BJ (cell line): ENCODE results near the gene SPEM3. TPM values are rescaled to one million over a fixed set of nuclear protein-coding genes. Genes with fewer than 3 reads are reported as not detected.
A peak's percentile ranks its signal among the peaks of the same experiment; 100 is the strongest.

ENCODE experiments used
- CTCF ChIA-PET: fragments of 350-600 bp; formaldehyde crosslinking; extraction: SDS; loops from one replicate; lab custom pipeline; 2021; ENCODE audit warnings: antibody characterized with exemption, inconsistent platforms; lab: Yijun Ruan, JAX
- POLR2A ChIA-PET: fragments of 300-600 bp; sonication (Branson Sonifier 250); formaldehyde crosslinking; extraction: SDS; loops from one replicate; lab custom pipeline; 2021; ENCODE audit warnings: antibody characterized with exemption; lab: Charles Lee
- DNase-seq: peaks from one replicate; pipeline ENCODE4 v3.0.0-alpha.2; 2011; ENCODE audit warnings: low read depth
- H3K27me3 ChIP-seq: 2 replicates; pipeline ENCODE4 v1.6.0; 2011; ENCODE audit warnings: low read length; ENCODE audit not compliant: control insufficient read depth, insufficient read depth
- H3K36me3 ChIP-seq: 2 replicates; pipeline ENCODE4 v1.5.1; 2011; ENCODE audit warnings: low read length; ENCODE audit not compliant: control insufficient read depth, insufficient read depth
- H3K4me3 ChIP-seq: 2 replicates; pipeline ENCODE4 v1.5.1; 2011; ENCODE audit warnings: low read depth, mild to moderate bottlenecking, control low read depth, low read length
- CTCF ChIP-seq: IDR thresholded peaks from 2 replicates; pipeline ENCODE4 v1.5.1; 2011; ENCODE audit warnings: low read depth, mild to moderate bottlenecking, control low read depth, inconsistent platforms, low read length, moderate library complexity; ENCODE audit not compliant: insufficient read depth
- polyA plus RNA-seq: library from polyadenylated mRNA; depleted of rRNA; stranded (reverse); fragments of >200 nt; gene quantifications from 2 replicates; pipeline ENCODE4 v1.2.3, GENCODE V29; 2011

The SPEM3 gene
- polyA plus RNA-seq, 1 experiment = not detected

- TF ChIP-seq CTCF = no peak
- ChIA-PET CTCF (interaction anchor here (5.7 kb wide), 1 partner anchor 28 kb away, joined by 26 read pairs; the partner anchor contains the start of gene TMEM95), POLR2A (no interaction called here)
- no peak overlapping the region for H3K4me3 ChIP-seq
- peaks cover 4% of the 10 kb centered on the region for H3K36me3 ChIP-seq
- DNase-seq = no peak
- H3K27me3 ChIP-seq = peaks cover 8% of the 10 kb centered on the region
These were observed 45.3 kb upstream of the SPEM3 start for GRCh38 chr17:7383371-7383741.

GRCh38 chr17:7383742-7384488 is 44.7 kb upstream of the SPEM3 start:
- peak overlapping the region; percentile 34 for H3K4me3 ChIP-seq
- ChIA-PET POLR2A (no interaction called here), CTCF (interaction anchor here (1.1 to 5.7 kb wide), 2 partner anchors 28 to 46 kb away, joined by 3 to 26 read pairs; partner anchors contain the start of gene TMEM95)
- peaks cover 8% of the 10 kb centered on the region for H3K36me3 ChIP-seq
- no peak for TF ChIP-seq CTCF
- DNase-seq = no peak
- peaks cover 8% of the 10 kb centered on the region for H3K27me3 ChIP-seq

- no peak for TF ChIP-seq CTCF
- Histone ChIP-seq H3K4me3 (peak overlapping the region; percentile 34), H3K27me3 (peaks cover 8% of the 10 kb centered on the region), H3K36me3 (peaks cover 12% of the 10 kb centered on the region)
- DNase-seq = no peak
- ChIA-PET CTCF (interaction anchor here (1.1 to 5.7 kb wide), 4 partner anchors 8 to 52 kb away, joined by 3 to 26 read pairs (median 4); partner anchors contain the start of gene TMEM95), POLR2A (interaction anchor here (0.6 kb wide), 1 partner anchor 51 kb away, joined by 3 read pairs; the partner anchor contains the start of gene TMEM102)
These were observed 44.1 kb upstream of the SPEM3 start for GRCh38 chr17:7384489-7385081.

GRCh38 chr17:7388856-7389255 is 39.8 kb upstream of the SPEM3 start:
- CTCF ChIA-PET = interaction anchor here (0.8 to 1.2 kb wide), 3 partner anchors 15 to 172 kb away, joined by 3 to 4 read pairs (median 3); partner anchors contain the start of genes SENP3 and TMEM256
- no peak for TF ChIP-seq CTCF
- no peak for DNase-seq
- Histone ChIP-seq H3K4me3 (no peak overlapping the region), H3K36me3 (peaks cover 21% of the 10 kb centered on the region), H3K27me3 (no peaks in the 10 kb centered on the region)
- POLR2A ChIA-PET = no interaction called here
